ENCODE data around the gene BPGM.

DNA sequence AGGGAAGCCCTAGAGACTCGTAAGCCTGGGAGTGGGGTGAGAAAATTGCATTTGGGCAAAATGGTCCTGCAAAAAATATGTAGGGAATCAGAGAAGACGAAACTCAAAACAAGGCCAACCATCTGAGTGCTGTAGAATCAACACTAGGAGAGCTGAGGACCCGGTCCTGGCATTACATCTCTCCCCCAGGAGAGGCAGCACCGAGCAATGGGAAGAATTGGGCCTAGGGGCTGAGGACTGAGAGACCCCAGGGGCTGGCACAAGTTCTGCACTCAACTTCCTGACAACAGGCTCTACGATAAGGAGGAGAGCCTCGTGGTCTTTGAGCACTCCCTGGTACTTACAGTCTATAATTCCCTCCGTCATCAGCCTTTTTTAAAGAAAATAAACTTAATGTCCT, 47.6 kb downstream of the BPGM start:
- TF ChIP-seq, protein P1, sequence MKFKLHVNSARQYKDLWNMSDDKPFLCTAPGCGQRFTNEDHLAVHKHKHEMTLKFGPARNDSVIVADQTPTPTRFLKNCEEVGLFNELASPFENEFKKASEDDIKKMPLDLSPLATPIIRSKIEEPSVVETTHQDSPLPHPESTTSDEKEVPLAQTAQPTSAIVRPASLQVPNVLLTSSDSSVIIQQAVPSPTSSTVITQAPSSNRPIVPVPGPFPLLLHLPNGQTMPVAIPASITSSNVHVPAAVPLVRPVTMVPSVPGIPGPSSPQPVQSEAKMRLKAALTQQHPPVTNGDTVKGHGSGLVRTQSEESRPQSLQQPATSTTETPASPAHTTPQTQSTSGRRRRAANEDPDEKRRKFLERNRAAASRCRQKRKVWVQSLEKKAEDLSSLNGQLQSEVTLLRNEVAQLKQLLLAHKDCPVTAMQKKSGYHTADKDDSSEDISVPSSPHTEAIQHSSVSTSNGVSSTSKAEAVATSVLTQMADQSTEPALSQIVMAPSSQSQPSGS (tag by site-specific recombination; IDR thresholded peaks at IDR 0.05; ENCODE audit: low read depth), result no peak
- TF ChIP-seq ZSCAN30 (tag by site-specific recombination; IDR thresholded peaks at IDR 0.05) (no peak), ZNF433 (tag by site-specific recombination; IDR thresholded peaks at IDR 0.05; ENCODE audit: low read depth) (no peak), ZNF629 (tag by site-specific recombination; IDR thresholded peaks at IDR 0.05) (no peak)
- TF ChIP-seq, protein P2, sequence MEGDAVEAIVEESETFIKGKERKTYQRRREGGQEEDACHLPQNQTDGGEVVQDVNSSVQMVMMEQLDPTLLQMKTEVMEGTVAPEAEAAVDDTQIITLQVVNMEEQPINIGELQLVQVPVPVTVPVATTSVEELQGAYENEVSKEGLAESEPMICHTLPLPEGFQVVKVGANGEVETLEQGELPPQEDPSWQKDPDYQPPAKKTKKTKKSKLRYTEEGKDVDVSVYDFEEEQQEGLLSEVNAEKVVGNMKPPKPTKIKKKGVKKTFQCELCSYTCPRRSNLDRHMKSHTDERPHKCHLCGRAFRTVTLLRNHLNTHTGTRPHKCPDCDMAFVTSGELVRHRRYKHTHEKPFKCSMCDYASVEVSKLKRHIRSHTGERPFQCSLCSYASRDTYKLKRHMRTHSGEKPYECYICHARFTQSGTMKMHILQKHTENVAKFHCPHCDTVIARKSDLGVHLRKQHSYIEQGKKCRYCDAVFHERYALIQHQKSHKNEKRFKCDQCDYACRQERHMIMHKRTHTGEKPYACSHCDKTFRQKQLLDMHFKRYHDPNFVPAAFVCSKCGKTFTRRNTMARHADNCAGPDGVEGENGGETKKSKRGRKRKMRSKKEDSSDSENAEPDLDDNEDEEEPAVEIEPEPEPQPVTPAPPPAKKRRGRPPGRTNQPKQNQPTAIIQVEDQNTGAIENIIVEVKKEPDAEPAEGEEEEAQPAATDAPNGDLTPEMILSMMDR (tag by site-specific recombination; IDR thresholded peaks at IDR 0.05), result no peak
- TF ChIP-seq, protein P3, sequence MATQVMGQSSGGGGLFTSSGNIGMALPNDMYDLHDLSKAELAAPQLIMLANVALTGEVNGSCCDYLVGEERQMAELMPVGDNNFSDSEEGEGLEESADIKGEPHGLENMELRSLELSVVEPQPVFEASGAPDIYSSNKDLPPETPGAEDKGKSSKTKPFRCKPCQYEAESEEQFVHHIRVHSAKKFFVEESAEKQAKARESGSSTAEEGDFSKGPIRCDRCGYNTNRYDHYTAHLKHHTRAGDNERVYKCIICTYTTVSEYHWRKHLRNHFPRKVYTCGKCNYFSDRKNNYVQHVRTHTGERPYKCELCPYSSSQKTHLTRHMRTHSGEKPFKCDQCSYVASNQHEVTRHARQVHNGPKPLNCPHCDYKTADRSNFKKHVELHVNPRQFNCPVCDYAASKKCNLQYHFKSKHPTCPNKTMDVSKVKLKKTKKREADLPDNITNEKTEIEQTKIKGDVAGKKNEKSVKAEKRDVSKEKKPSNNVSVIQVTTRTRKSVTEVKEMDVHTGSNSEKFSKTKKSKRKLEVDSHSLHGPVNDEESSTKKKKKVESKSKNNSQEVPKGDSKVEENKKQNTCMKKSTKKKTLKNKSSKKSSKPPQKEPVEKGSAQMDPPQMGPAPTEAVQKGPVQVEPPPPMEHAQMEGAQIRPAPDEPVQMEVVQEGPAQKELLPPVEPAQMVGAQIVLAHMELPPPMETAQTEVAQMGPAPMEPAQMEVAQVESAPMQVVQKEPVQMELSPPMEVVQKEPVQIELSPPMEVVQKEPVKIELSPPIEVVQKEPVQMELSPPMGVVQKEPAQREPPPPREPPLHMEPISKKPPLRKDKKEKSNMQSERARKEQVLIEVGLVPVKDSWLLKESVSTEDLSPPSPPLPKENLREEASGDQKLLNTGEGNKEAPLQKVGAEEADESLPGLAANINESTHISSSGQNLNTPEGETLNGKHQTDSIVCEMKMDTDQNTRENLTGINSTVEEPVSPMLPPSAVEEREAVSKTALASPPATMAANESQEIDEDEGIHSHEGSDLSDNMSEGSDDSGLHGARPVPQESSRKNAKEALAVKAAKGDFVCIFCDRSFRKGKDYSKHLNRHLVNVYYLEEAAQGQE (tag by site-specific recombination; IDR thresholded peaks at IDR 0.05), result no peak

Data from HEK293 (cell line).